H1 (cell line): ENCODE measurements around the gene CNNM3. TPM values are rescaled to one million over a fixed set of nuclear protein-coding genes. Genes with fewer than 3 reads are reported as not detected.

Experiments used
- ATF2 ChIP-seq: IDR thresholded peaks from 2 replicates; pipeline ENCODE4 v1.6.1; 2012; ENCODE audit warnings: low read length, inconsistent platforms
- CBX5 ChIP-seq: fragments of 300-800, 300-1000 bp; sonication (generic); IDR thresholded peaks from 2 replicates; pipeline ENCODE4 v1.7.1; 2016; ENCODE audit warnings: antibody characterized with exemption, low read length, low read depth
- EP300 ChIP-seq, 2 experiments: IDR thresholded peaks; 1 replicate in 1 of 2; 2 replicates in 1 of 2; pipeline ENCODE4 v1.6.1; 2011 to 2012; ENCODE audit warnings: low read depth in 2 of 2, low read length in 2 of 2, mild to moderate bottlenecking in 2 of 2, borderline replicate concordance in 1 of 2, inconsistent platforms in 1 of 2, moderate library complexity in 1 of 2
- FOSL1 ChIP-seq: IDR thresholded peaks from 2 replicates; pipeline ENCODE4 v1.6.1; 2011; ENCODE audit warnings: mild to moderate bottlenecking, low read depth, low read length, moderate library complexity; ENCODE audit not compliant: insufficient read depth
- KDM4A ChIP-seq: IDR thresholded peaks from one replicate; pipeline ENCODE4 v1.7.1; 2012; ENCODE audit warnings: low read depth, mild to moderate bottlenecking, moderate library complexity, low read length, inconsistent platforms; ENCODE audit not compliant: severe bottlenecking
- NANOG ChIP-seq: IDR thresholded peaks from 2 replicates; pipeline ENCODE4 v1.6.1; 2011; ENCODE audit warnings: low read length, low read depth, mild to moderate bottlenecking, inconsistent platforms; ENCODE audit not compliant: insufficient read depth, poor library complexity, severe bottlenecking
- polyA plus RNA-seq, 7 experiments: library from polyadenylated mRNA; depleted of rRNA in 3 of 7; stranded (reverse) in 5 of 7; unstranded in 2 of 7; fragments of >200 nt in 5 of 7; fragments of 200-250 nt in 2 of 7; gene quantifications; 1 replicate in 5 of 7; 2 replicates in 1 of 7; 4 replicates in 1 of 7; pipeline versions ENCODE4 v1.2.1 to v1.2.3, GENCODE V29; 2011 to 2013; ENCODE audit warnings: missing spikeins in 2 of 7, mixed read lengths in 2 of 7
- total RNA-seq: library from RNA; stranded (reverse); fragmentation: NEBNext Ultra II Directional; extraction: Animal tissue kit (Norgen Biotek cat#: 25700); gene quantifications from 2 replicates; pipeline ENCODE4 v1.2.1, GENCODE V29; 2021
- TF ChIP-seq, protein P1 (sequence below): fragments of 300-600 bp; sonication (generic); IDR thresholded peaks from 2 replicates; pipeline ENCODE4 v1.7.1; 2012; ENCODE audit warnings: low read length, moderate library complexity, mild to moderate bottlenecking, inconsistent platforms; ENCODE audit not compliant: insufficient replicate concordance

CNNM3 gene
- total and polyA plus RNA-seq, 2 of the 8 experiments (the other 6 are each of a cell fraction or from before 2014, with no cell fraction given) = 29.1 to 29.2 TPM

GRCh38 chr2:96825057-96825456 is 9.0 kb downstream of the CNNM3 start (continued):
- TF ChIP-seq, protein P1, sequence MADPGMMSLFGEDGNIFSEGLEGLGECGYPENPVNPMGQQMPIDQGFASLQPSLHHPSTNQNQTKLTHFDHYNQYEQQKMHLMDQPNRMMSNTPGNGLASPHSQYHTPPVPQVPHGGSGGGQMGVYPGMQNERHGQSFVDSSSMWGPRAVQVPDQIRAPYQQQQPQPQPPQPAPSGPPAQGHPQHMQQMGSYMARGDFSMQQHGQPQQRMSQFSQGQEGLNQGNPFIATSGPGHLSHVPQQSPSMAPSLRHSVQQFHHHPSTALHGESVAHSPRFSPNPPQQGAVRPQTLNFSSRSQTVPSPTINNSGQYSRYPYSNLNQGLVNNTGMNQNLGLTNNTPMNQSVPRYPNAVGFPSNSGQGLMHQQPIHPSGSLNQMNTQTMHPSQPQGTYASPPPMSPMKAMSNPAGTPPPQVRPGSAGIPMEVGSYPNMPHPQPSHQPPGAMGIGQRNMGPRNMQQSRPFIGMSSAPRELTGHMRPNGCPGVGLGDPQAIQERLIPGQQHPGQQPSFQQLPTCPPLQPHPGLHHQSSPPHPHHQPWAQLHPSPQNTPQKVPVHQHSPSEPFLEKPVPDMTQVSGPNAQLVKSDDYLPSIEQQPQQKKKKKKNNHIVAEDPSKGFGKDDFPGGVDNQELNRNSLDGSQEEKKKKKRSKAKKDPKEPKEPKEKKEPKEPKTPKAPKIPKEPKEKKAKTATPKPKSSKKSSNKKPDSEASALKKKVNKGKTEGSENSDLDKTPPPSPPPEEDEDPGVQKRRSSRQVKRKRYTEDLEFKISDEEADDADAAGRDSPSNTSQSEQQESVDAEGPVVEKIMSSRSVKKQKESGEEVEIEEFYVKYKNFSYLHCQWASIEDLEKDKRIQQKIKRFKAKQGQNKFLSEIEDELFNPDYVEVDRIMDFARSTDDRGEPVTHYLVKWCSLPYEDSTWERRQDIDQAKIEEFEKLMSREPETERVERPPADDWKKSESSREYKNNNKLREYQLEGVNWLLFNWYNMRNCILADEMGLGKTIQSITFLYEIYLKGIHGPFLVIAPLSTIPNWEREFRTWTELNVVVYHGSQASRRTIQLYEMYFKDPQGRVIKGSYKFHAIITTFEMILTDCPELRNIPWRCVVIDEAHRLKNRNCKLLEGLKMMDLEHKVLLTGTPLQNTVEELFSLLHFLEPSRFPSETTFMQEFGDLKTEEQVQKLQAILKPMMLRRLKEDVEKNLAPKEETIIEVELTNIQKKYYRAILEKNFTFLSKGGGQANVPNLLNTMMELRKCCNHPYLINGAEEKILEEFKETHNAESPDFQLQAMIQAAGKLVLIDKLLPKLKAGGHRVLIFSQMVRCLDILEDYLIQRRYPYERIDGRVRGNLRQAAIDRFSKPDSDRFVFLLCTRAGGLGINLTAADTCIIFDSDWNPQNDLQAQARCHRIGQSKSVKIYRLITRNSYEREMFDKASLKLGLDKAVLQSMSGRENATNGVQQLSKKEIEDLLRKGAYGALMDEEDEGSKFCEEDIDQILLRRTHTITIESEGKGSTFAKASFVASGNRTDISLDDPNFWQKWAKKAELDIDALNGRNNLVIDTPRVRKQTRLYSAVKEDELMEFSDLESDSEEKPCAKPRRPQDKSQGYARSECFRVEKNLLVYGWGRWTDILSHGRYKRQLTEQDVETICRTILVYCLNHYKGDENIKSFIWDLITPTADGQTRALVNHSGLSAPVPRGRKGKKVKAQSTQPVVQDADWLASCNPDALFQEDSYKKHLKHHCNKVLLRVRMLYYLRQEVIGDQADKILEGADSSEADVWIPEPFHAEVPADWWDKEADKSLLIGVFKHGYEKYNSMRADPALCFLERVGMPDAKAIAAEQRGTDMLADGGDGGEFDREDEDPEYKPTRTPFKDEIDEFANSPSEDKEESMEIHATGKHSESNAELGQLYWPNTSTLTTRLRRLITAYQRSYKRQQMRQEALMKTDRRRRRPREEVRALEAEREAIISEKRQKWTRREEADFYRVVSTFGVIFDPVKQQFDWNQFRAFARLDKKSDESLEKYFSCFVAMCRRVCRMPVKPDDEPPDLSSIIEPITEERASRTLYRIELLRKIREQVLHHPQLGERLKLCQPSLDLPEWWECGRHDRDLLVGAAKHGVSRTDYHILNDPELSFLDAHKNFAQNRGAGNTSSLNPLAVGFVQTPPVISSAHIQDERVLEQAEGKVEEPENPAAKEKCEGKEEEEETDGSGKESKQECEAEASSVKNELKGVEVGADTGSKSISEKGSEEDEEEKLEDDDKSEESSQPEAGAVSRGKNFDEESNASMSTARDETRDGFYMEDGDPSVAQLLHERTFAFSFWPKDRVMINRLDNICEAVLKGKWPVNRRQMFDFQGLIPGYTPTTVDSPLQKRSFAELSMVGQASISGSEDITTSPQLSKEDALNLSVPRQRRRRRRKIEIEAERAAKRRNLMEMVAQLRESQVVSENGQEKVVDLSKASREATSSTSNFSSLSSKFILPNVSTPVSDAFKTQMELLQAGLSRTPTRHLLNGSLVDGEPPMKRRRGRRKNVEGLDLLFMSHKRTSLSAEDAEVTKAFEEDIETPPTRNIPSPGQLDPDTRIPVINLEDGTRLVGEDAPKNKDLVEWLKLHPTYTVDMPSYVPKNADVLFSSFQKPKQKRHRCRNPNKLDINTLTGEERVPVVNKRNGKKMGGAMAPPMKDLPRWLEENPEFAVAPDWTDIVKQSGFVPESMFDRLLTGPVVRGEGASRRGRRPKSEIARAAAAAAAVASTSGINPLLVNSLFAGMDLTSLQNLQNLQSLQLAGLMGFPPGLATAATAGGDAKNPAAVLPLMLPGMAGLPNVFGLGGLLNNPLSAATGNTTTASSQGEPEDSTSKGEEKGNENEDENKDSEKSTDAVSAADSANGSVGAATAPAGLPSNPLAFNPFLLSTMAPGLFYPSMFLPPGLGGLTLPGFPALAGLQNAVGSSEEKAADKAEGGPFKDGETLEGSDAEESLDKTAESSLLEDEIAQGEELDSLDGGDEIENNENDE = no peak
- TF ChIP-seq FOSL1 (no peak), NANOG (no peak), EP300 (IDR thresholded peaks at IDR 0.05; ENCODE audit: borderline replicate concordance in 1 of 2, low read depth in 2 of 2, low read length in 2 of 2) (no peak), ATF2 (no peak), CBX5 (no peak), KDM4A (no peak)
